22Rv1 (cell line): ENCODE results near the gene MYO1D.
"Not testable (repeated sequence)": the region's sequence is repeated elsewhere in the genome, so short reads cannot be mapped to it uniquely, and the experiment has no call there.

ENCODE experiments used
- H3K27ac ChIP-seq: fragments of 450-650 bp; 2 replicates; pipeline ENCODE4 v1.5.1; 2017
- ZFX ChIP-seq: fragments of 450-650 bp; IDR thresholded peaks from 2 replicates; pipeline ENCODE4 v1.6.1; 2017; ENCODE audit warnings: antibody characterized with exemption, borderline replicate concordance
- TF ChIP-seq, protein P1 (sequence below): fragments of 450-650 bp; IDR thresholded peaks from 2 replicates; pipeline ENCODE4 v1.5.1; 2017; ENCODE audit warnings: mild to moderate bottlenecking

The MYO1D gene

DNA sequence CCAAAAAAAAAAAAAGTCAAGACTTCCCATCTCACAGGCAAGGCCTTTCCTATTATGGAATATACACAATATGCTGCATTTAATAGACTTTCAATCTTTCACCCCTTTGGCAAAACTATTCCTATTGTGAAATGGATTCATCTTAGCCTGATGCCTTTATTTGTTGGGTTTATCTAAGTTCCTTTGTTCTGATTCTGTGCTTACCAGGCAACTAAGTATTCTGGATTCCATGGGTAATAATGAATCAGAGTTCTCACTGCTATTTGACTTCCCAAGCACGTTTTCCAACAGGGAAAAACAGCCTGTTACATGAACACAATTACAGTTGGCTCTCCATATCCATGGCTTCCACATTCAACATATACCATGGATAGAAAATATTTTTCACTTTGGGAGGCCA is 135.5 kb downstream of the MYO1D start:
- TF ChIP-seq, protein P1, sequence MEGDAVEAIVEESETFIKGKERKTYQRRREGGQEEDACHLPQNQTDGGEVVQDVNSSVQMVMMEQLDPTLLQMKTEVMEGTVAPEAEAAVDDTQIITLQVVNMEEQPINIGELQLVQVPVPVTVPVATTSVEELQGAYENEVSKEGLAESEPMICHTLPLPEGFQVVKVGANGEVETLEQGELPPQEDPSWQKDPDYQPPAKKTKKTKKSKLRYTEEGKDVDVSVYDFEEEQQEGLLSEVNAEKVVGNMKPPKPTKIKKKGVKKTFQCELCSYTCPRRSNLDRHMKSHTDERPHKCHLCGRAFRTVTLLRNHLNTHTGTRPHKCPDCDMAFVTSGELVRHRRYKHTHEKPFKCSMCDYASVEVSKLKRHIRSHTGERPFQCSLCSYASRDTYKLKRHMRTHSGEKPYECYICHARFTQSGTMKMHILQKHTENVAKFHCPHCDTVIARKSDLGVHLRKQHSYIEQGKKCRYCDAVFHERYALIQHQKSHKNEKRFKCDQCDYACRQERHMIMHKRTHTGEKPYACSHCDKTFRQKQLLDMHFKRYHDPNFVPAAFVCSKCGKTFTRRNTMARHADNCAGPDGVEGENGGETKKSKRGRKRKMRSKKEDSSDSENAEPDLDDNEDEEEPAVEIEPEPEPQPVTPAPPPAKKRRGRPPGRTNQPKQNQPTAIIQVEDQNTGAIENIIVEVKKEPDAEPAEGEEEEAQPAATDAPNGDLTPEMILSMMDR: no peak
- TF ChIP-seq ZFX: no peak
- no peak overlapping the region for H3K27ac ChIP-seq

DNA sequence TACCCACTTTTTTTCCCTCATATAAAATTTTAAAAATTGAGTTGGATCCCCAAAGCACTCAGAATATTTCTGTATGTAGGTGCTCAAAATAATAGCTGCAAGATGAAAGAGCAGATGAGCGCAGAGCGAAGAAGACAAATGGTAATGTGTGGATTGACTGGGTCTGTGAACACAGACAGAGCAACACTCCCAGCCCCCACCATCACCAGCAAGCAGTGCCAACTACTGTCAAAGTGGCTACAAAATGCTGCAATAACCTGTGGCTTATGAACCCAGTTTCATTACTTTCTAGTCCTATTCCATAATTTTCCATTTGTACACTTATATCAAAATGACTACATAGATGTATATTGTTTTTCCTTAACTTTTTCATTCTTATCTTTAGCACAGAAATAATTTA is 137.2 kb downstream of the MYO1D start:
- no peak overlapping the region for H3K27ac ChIP-seq
- TF ChIP-seq, protein P1: no peak
- no peak for TF ChIP-seq ZFX

DNA sequence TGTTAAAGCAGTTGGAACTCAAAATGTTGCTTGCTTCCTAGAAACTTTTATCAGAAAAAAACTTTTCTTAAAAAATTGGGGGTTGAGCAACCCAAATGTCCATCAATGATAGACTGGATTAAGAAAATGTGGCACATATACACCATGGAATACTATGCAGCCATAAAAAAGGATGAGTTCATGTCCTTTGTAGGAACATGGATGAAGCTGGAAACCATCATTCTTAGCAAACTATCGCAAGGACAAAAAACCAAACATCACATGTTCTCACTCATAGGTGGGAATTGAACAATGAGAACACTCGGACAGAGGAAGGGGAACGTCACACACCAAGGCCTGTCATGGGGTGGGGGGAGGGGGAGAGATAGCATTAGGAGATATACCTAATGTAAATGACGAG is 137.8 kb downstream of the MYO1D start:
- not testable (repeated sequence) for H3K27ac ChIP-seq

DNA sequence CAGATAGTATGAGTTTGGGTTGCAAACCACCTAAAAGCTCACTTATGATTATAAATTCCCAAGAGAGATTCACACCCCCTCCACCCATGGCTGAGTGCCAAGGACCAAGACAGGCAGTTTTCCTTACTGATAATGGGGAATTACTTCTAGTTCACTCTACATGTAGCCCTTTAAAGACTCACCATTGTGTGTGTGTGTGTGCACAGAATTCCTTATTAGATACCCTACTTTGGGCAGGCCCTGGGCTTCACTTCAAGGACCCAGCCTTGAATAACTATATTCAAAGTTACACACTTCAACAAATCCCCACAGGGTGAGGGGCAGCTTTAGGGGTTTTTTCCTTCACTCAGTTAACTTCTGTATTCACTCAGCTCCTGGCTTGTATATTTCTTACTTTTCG is 143.5 kb downstream of the MYO1D start:
- no peak overlapping the region for H3K27ac ChIP-seq
- no peak for TF ChIP-seq ZFX
- TF ChIP-seq, protein P1: no peak

DNA sequence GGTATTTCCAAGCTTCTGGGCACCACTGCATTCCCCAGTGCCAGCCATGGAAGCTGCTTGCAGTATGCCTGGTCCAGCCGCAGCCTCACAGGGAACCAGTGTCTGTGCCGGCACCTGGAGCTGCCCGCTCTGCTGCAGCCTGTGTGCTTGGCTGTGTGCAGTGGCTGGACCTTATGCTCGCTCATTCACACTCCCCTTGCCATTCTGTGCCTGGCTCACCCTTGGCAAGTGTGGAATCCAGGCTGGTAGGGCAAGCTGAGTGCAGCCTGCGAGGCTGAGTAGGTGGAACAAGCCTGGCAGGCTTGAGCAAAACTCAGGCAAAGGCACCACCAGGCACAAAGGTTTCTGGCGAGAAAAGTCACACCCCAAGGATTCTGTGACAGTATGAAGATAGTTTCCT is 144.0 kb downstream of the MYO1D start:
- H3K27ac ChIP-seq: no peak overlapping the region
- no peak for TF ChIP-seq ZFX
- TF ChIP-seq, protein P1: no peak

DNA sequence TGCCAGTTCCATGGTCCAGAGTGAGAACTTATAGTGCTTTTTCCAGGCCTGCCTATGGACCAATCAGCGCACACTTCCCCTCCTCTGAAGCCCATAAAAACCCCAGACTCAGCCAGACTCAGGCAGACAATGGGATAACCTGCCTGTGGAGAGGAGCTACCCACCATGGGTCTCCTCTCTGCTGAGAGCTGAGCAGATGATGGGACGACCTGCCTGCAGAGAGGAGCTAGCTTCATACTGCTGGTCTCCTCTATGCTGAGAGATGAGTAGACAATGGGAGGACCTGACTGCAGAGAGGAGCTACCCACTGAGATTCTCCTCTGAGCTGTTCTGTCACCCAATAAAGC is 144.7 kb downstream of the MYO1D start:
- TF ChIP-seq, protein P1: no peak
- no peak for TF ChIP-seq ZFX
- no peak overlapping the region for H3K27ac ChIP-seq

DNA sequence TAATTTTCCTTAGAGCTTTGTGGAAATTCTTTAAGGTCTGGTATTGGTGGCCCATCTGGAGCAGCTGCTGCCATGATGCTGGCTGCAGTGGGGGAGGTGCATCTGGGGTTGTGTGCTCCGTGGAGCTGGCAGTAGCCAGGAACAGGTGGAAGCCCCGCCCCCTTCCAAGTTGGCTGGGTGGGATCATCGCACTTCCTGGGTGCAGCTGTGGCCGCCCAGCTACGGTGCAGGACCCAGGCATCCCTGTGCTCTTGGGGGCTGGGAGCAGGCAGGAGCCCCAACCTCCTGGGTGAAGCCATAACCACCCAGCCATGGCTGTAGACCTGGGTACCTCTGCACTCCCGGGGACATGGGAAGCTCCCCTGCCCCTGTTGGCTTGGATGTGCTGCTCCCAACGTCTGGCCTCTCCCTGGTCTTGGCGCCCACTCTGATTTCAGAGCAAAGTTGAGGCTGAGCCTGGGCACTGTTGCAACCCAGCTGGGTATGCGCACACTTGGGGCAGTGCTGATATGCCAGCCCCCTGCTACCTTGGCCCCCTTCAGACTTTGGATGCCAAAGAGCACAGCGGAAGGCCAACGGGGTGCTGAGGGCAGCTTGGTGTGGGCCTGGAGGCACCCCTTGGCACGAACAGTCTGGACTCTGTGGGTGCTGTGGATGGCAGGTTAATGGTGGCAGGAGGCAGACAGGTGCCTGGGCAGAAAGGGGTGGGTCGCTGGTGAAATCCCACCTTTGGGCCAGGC is 145.2 kb downstream of the MYO1D start:
- TF ChIP-seq ZFX: no peak
- TF ChIP-seq, protein P1: no peak
- no peak overlapping the region for H3K27ac ChIP-seq

DNA sequence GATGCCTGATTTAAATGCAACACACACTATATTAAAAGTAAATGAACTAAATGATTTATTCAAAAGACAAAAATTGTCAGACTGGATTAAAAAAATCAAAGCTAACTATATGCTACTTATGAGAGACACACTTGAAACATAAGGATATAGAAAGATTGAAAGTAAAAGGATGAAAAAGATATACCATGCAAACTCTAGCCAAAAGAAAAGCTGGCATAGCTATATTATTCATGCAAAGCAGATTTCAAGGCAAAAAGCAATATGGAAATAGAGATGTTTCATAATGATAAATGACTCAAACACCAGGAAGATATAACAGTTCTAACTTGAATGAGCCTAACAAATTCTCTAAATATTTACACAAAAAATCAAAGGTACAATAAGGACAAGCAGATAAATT is 149.2 kb downstream of the MYO1D start:
- TF ChIP-seq ZFX: no peak
- TF ChIP-seq, protein P1: no peak

More for the DNA sequence above, 149.2 kb downstream of the MYO1D start:
- H3K27ac ChIP-seq: no peak overlapping the region
